WTC11 (cell line): ENCODE data around the gene CYP2C9. TPM values are rescaled to one million over a fixed set of nuclear protein-coding genes. Genes with fewer than 3 reads are reported as not detected.

Source experiments
- ATAC-seq: fragments of 200-7000 bp; cut with Tn5 transposase; 2 replicates; pipeline ENCODE4 v1.10.0; 2021; ENCODE audit warnings: mild to moderate bottlenecking, moderate library complexity
- CTCF ChIA-PET: fragments of 300-600 bp; sonication (Branson Sonifier 250); formaldehyde crosslinking; loops from one replicate; lab custom pipeline; 2021; ENCODE audit warnings: antibody characterized with exemption; lab: Charles Lee
- POLR2A ChIA-PET: fragments of 350-600 bp; sonication (Branson Sonifier 250); formaldehyde crosslinking; loops from one replicate; lab custom pipeline; 2021; ENCODE audit warnings: antibody characterized with exemption; lab: Charles Lee
- DNase-seq: peaks from one replicate; pipeline ENCODE4 v3.0.0; 2021; ENCODE audit warnings: low spot score
- H3K27ac Mint-ChIP-seq: 2 replicates; pipeline ENCODE4 v1.8.0; 2021; ENCODE audit warnings: mixed read lengths
- H3K27me3 Mint-ChIP-seq: 2 replicates; pipeline ENCODE4 v1.8.0; 2021; ENCODE audit warnings: low read depth, mild to moderate bottlenecking, moderate library complexity, mixed read lengths
- H3K36me3 Mint-ChIP-seq: 2 replicates; pipeline ENCODE4 v1.8.0; 2021; ENCODE audit warnings: mixed read lengths
- H3K4me1 Mint-ChIP-seq: 2 replicates; pipeline ENCODE4 v1.8.0; 2022; ENCODE audit warnings: mixed read lengths
- H3K4me3 Mint-ChIP-seq: 2 replicates; pipeline ENCODE4 v1.8.0; 2021; ENCODE audit warnings: mild to moderate bottlenecking, moderate library complexity, mixed read lengths
- H3K9me3 Mint-ChIP-seq: 2 replicates; pipeline ENCODE4 v1.8.0; 2021; ENCODE audit warnings: mixed read lengths
- ATF1 ChIP-seq: sonication (generic); formaldehyde crosslinking; IDR thresholded peaks from 2 replicates; pipeline ENCODE4 v1.8.1; 2023; ENCODE audit warnings: mild to moderate bottlenecking, moderate library complexity, missing genetic modification reagents
- ELF4 ChIP-seq: sonication (generic); formaldehyde crosslinking; IDR thresholded peaks from 2 replicates; pipeline ENCODE4 v1.8.1; 2022; ENCODE audit warnings: low read depth, mild to moderate bottlenecking, moderate library complexity, missing genetic modification reagents
- FOXK1 ChIP-seq: sonication (generic); formaldehyde crosslinking; IDR thresholded peaks from 2 replicates; pipeline ENCODE4 v1.8.0; 2022; ENCODE audit warnings: mild to moderate bottlenecking, moderate library complexity, missing genetic modification reagents
- GABPB1 ChIP-seq: sonication (generic); formaldehyde crosslinking; IDR thresholded peaks from 2 replicates; pipeline ENCODE4 v1.8.1; 2023; ENCODE audit warnings: mild to moderate bottlenecking, missing genetic modification reagents
- GRHL2 ChIP-seq: fragments of 250-450 bp; sonication (Bioruptor Pico); IDR thresholded peaks from 2 replicates; pipeline ENCODE4 v1.8.0; 2022; ENCODE audit warnings: mild to moderate bottlenecking, moderate library complexity; ENCODE audit not compliant: insufficient replicate concordance, severe bottlenecking
- KAT7 ChIP-seq: sonication (generic); formaldehyde crosslinking; IDR thresholded peaks from 2 replicates; pipeline ENCODE4 v1.8.1; 2023; ENCODE audit warnings: missing genetic modification reagents, mild to moderate bottlenecking, borderline replicate concordance
- NFYB ChIP-seq: sonication (generic); formaldehyde crosslinking; conservative IDR thresholded peaks from 2 replicates; pipeline ENCODE4 v1.8.0; 2022; ENCODE audit warnings: low read depth, missing genetic modification reagents
- NR1H2 ChIP-seq: sonication (generic); formaldehyde crosslinking; IDR thresholded peaks from 2 replicates; pipeline ENCODE4 v1.9.0; 2021; ENCODE audit warnings: mild to moderate bottlenecking, moderate library complexity, missing genetic modification reagents
- RELA ChIP-seq: sonication (generic); formaldehyde crosslinking; IDR thresholded peaks from 2 replicates; pipeline ENCODE4 v1.8.1; 2022; ENCODE audit warnings: missing genetic modification reagents, mild to moderate bottlenecking, borderline replicate concordance
- SMAD3 ChIP-seq: sonication (generic); formaldehyde crosslinking; IDR thresholded peaks from 2 replicates; pipeline ENCODE4 v1.8.0; 2022; ENCODE audit warnings: missing genetic modification reagents, mild to moderate bottlenecking, borderline replicate concordance
- TEAD1 ChIP-seq: sonication (generic); formaldehyde crosslinking; IDR thresholded peaks from 2 replicates; pipeline ENCODE4 v1.8.0; 2022; ENCODE audit warnings: mild to moderate bottlenecking, missing genetic modification reagents
- TEAD4 ChIP-seq: sonication (generic); formaldehyde crosslinking; IDR thresholded peaks from 2 replicates; pipeline ENCODE4 v1.8.0; 2022; ENCODE audit warnings: mild to moderate bottlenecking, missing genetic modification reagents
- ZBTB21 ChIP-seq: sonication (generic); formaldehyde crosslinking; IDR thresholded peaks from 2 replicates; pipeline ENCODE4 v1.8.1; 2023; ENCODE audit warnings: mild to moderate bottlenecking, missing genetic modification reagents, borderline replicate concordance
- ZNF263 ChIP-seq: sonication (generic); formaldehyde crosslinking; IDR thresholded peaks from 2 replicates; pipeline ENCODE4 v1.8.1; 2022; ENCODE audit warnings: low read depth, mild to moderate bottlenecking, moderate library complexity, missing genetic modification reagents
- ZNF423 ChIP-seq: fragments of 250-450 bp; sonication (Bioruptor Pico); IDR thresholded peaks from 2 replicates; pipeline ENCODE4 v2.1.2; 2022; ENCODE audit warnings: mild to moderate bottlenecking, moderate library complexity
- total RNA-seq: library from RNA; stranded (reverse); gene quantifications from 3 replicates; pipeline ENCODE4 v1.2.3, GENCODE V29; 2021
- TF ChIP-seq, protein P1 (sequence below): sonication (generic); formaldehyde crosslinking; IDR thresholded peaks from 2 replicates; pipeline ENCODE4 v1.8.1; 2023; ENCODE audit warnings: mild to moderate bottlenecking, missing genetic modification reagents, borderline replicate concordance
- TF ChIP-seq, protein P2 (sequence below): sonication (generic); formaldehyde crosslinking; IDR thresholded peaks from 2 replicates; pipeline ENCODE4 v1.8.0; 2023; ENCODE audit warnings: missing genetic modification reagents
- TF ChIP-seq, protein P3 (sequence below): sonication (generic); formaldehyde crosslinking; IDR thresholded peaks from 2 replicates; pipeline ENCODE4 v1.8.1; 2023; ENCODE audit warnings: mild to moderate bottlenecking, missing genetic modification reagents, moderate library complexity
- TF ChIP-seq, protein P4 (sequence below): sonication (generic); formaldehyde crosslinking; conservative IDR thresholded peaks from 2 replicates; pipeline ENCODE4 v1.8.1; 2023; ENCODE audit warnings: mild to moderate bottlenecking, low read depth, missing genetic modification reagents, moderate library complexity

The CYP2C9 gene
- total RNA-seq, 1 experiment from 2014 or later = 0.50 TPM

DNA sequence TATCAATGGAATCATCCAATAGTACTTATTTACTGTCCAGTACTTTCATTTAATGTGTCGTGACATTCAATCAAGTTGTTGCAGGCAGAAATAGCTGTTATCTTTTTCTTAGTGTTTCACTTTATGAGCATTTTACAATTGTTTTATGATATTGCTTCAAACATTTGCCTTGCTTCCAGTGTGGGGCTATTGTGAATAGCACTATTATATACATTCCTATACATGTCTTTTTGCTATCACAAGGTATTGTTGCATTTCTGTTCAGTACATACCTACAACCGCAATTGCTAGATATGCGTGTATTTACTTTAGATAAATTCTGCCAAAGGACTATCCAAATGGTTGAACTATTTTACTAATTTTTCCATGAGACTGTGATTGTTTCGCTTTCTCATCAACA lies 95.9 kb downstream of the CYP2C9 start:
- ATAC-seq = no peak
- H3K36me3 Mint-ChIP-seq = no peaks in the 10 kb centered on the region
- H3K4me3 Mint-ChIP-seq = no peak overlapping the region
- CTCF ChIA-PET = no interaction called here
- TF ChIP-seq NR1H2 (CRISPR knock-in tag) (no peak), GRHL2 (CRISPR knock-in tag) (no peak), ATF1 (CRISPR knock-in tag) (no peak), KAT7 (CRISPR knock-in tag) (no peak), FOXK1 (CRISPR knock-in tag) (no peak), ELF4 (CRISPR knock-in tag) (no peak), NFYB (CRISPR knock-in tag) (no peak), TEAD4 (CRISPR knock-in tag) (no peak), TEAD1 (CRISPR knock-in tag) (no peak), ZNF423 (no peak), RELA (CRISPR knock-in tag) (no peak), ZNF263 (no peak), ZBTB21 (CRISPR knock-in tag) (no peak), GABPB1 (no peak), SMAD3 (CRISPR knock-in tag) (no peak)
- TF ChIP-seq, protein P1, sequence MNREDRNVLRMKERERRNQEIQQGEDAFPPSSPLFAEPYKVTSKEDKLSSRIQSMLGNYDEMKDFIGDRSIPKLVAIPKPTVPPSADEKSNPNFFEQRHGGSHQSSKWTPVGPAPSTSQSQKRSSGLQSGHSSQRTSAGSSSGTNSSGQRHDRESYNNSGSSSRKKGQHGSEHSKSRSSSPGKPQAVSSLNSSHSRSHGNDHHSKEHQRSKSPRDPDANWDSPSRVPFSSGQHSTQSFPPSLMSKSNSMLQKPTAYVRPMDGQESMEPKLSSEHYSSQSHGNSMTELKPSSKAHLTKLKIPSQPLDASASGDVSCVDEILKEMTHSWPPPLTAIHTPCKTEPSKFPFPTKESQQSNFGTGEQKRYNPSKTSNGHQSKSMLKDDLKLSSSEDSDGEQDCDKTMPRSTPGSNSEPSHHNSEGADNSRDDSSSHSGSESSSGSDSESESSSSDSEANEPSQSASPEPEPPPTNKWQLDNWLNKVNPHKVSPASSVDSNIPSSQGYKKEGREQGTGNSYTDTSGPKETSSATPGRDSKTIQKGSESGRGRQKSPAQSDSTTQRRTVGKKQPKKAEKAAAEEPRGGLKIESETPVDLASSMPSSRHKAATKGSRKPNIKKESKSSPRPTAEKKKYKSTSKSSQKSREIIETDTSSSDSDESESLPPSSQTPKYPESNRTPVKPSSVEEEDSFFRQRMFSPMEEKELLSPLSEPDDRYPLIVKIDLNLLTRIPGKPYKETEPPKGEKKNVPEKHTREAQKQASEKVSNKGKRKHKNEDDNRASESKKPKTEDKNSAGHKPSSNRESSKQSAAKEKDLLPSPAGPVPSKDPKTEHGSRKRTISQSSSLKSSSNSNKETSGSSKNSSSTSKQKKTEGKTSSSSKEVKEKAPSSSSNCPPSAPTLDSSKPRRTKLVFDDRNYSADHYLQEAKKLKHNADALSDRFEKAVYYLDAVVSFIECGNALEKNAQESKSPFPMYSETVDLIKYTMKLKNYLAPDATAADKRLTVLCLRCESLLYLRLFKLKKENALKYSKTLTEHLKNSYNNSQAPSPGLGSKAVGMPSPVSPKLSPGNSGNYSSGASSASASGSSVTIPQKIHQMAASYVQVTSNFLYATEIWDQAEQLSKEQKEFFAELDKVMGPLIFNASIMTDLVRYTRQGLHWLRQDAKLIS (CRISPR knock-in tag) = no peak
- TF ChIP-seq, protein P2, sequence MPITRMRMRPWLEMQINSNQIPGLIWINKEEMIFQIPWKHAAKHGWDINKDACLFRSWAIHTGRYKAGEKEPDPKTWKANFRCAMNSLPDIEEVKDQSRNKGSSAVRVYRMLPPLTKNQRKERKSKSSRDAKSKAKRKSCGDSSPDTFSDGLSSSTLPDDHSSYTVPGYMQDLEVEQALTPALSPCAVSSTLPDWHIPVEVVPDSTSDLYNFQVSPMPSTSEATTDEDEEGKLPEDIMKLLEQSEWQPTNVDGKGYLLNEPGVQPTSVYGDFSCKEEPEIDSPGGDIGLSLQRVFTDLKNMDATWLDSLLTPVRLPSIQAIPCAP (CRISPR knock-in tag) = no peak
- TF ChIP-seq, protein P3, sequence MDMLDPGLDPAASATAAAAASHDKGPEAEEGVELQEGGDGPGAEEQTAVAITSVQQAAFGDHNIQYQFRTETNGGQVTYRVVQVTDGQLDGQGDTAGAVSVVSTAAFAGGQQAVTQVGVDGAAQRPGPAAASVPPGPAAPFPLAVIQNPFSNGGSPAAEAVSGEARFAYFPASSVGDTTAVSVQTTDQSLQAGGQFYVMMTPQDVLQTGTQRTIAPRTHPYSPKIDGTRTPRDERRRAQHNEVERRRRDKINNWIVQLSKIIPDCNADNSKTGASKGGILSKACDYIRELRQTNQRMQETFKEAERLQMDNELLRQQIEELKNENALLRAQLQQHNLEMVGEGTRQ (CRISPR knock-in tag) = no peak
- TF ChIP-seq, protein P4, sequence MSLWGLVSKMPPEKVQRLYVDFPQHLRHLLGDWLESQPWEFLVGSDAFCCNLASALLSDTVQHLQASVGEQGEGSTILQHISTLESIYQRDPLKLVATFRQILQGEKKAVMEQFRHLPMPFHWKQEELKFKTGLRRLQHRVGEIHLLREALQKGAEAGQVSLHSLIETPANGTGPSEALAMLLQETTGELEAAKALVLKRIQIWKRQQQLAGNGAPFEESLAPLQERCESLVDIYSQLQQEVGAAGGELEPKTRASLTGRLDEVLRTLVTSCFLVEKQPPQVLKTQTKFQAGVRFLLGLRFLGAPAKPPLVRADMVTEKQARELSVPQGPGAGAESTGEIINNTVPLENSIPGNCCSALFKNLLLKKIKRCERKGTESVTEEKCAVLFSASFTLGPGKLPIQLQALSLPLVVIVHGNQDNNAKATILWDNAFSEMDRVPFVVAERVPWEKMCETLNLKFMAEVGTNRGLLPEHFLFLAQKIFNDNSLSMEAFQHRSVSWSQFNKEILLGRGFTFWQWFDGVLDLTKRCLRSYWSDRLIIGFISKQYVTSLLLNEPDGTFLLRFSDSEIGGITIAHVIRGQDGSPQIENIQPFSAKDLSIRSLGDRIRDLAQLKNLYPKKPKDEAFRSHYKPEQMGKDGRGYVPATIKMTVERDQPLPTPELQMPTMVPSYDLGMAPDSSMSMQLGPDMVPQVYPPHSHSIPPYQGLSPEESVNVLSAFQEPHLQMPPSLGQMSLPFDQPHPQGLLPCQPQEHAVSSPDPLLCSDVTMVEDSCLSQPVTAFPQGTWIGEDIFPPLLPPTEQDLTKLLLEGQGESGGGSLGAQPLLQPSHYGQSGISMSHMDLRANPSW = no peak
- no peaks in the 10 kb centered on the region for H3K9me3 Mint-ChIP-seq
- no peak overlapping the region for H3K27ac Mint-ChIP-seq
- peaks cover 2% of the 10 kb centered on the region; the same call in 1 of the 2 replicates for H3K4me1 Mint-ChIP-seq
- H3K27me3 Mint-ChIP-seq = no peaks in the 10 kb centered on the region
- no peak for DNase-seq
- POLR2A ChIA-PET = no interaction called here
